ENCODE data around the gene IGFBPL1. TPM values are rescaled to one million over a fixed set of nuclear protein-coding genes. Genes with fewer than 3 reads are reported as not detected.

Gene IGFBPL1
- polyA plus RNA-seq, 4 donors = 0.95 to 3.1 TPM; not detected in 2

- DNase-seq = no peak
- Histone ChIP-seq H3K36me3 (ENCODE audit: control insufficient read depth in 3 of 3, insufficient read depth in 2 of 3, low read depth in 1 of 3, low read length in 3 of 3) (no peaks in the 10 kb centered on the region), H3K4me3 (ENCODE audit: low read depth in 1 of 3, low read length in 3 of 3) (no peak overlapping the region), H3K4me1 (ENCODE audit: control insufficient read depth in 3 of 3, insufficient read depth in 2 of 3, low read depth in 1 of 3, low read length in 2 of 3) (no peaks in the 10 kb centered on the region), H3K27ac (ENCODE audit: low read depth in 1 of 3, low read length in 2 of 3) (no peak overlapping the region), H3K9me3 (ENCODE audit: control insufficient read depth in 2 of 2, insufficient read depth in 1 of 2, low read depth in 1 of 2, low read length in 1 of 2) (no peaks in the 10 kb centered on the region), H3K27me3 (ENCODE audit: control insufficient read depth in 3 of 3, insufficient read depth in 3 of 3, low read length in 3 of 3) (peaks cover 0 to 10% (median 0%) of the 10 kb centered on the region in 3 donors)
- FAIRE-seq = no peak
- 65 to 79% (median 69%) methylated on average over 24 of the region's 24 CpGs for WGBS, 3 donors
These were observed 10.1 kb downstream of the IGFBPL1 start for GRCh38 chr9:38414040-38414723.

- no peak for FAIRE-seq
These were observed 11.0 kb downstream of the IGFBPL1 start for GRCh38 chr9:38413283-38413682.

GRCh38 chr9:38412751-38413150 lies 11.5 kb downstream of the IGFBPL1 start:
- H3K36me3 ChIP-seq (ENCODE audit: control insufficient read depth in 3 of 3, insufficient read depth in 2 of 3, low read depth in 1 of 3, low read length in 3 of 3) = no peaks in the 10 kb centered on the region
- no peaks in the 10 kb centered on the region for H3K4me1 ChIP-seq (ENCODE audit: control insufficient read depth in 3 of 3, insufficient read depth in 2 of 3, low read depth in 1 of 3, low read length in 2 of 3)
- no peak for DNase-seq
- H3K27ac ChIP-seq (ENCODE audit: low read depth in 1 of 3, low read length in 2 of 3) = no peak overlapping the region
- no peak overlapping the region for H3K4me3 ChIP-seq (ENCODE audit: low read depth in 1 of 3, low read length in 3 of 3)
- peaks cover 0 to 10% (median 0%) of the 10 kb centered on the region in 3 donors for H3K27me3 ChIP-seq (ENCODE audit: control insufficient read depth in 3 of 3, insufficient read depth in 3 of 3, low read length in 3 of 3)
- WGBS, 3 donors = 61 to 75% (median 68%) methylated on average over 6 of the region's 6 CpGs
- H3K9me3 ChIP-seq (ENCODE audit: control insufficient read depth in 2 of 2, insufficient read depth in 1 of 2, low read depth in 1 of 2, low read length in 1 of 2) = no peaks in the 10 kb centered on the region
- FAIRE-seq = no peak

More at GRCh38 chr9:38413283-38413682, 11.0 kb downstream of the IGFBPL1 start:
- Histone ChIP-seq H3K9me3 (ENCODE audit: control insufficient read depth in 2 of 2, insufficient read depth in 1 of 2, low read depth in 1 of 2, low read length in 1 of 2) (no peaks in the 10 kb centered on the region), H3K4me1 (ENCODE audit: control insufficient read depth in 3 of 3, insufficient read depth in 2 of 3, low read depth in 1 of 3, low read length in 2 of 3) (no peaks in the 10 kb centered on the region), H3K4me3 (ENCODE audit: low read depth in 1 of 3, low read length in 3 of 3) (no peak overlapping the region), H3K27ac (ENCODE audit: low read depth in 1 of 3, low read length in 2 of 3) (no peak overlapping the region), H3K27me3 (ENCODE audit: control insufficient read depth in 3 of 3, insufficient read depth in 3 of 3, low read length in 3 of 3) (peaks cover 0 to 10% (median 0%) of the 10 kb centered on the region in 3 donors), H3K36me3 (ENCODE audit: control insufficient read depth in 3 of 3, insufficient read depth in 2 of 3, low read depth in 1 of 3, low read length in 3 of 3) (no peaks in the 10 kb centered on the region)
- WGBS, 3 donors = 72 to 77% (median 76%) methylated on average over 7 of the region's 7 CpGs
- DNase-seq = no peak

GRCh38 chr9:38408719-38409118 lies 15.5 kb downstream of the IGFBPL1 start:
- H3K9me3 ChIP-seq (ENCODE audit: control insufficient read depth in 2 of 2, insufficient read depth in 1 of 2, low read depth in 1 of 2, low read length in 1 of 2) = no peaks in the 10 kb centered on the region
- FAIRE-seq (no peak), DNase-seq (no peak)
- H3K4me3 ChIP-seq (ENCODE audit: low read depth in 1 of 3, low read length in 3 of 3) = no peak overlapping the region
- H3K27ac ChIP-seq (ENCODE audit: low read depth in 1 of 3, low read length in 2 of 3) = no peak overlapping the region
- no peaks in the 10 kb centered on the region for H3K4me1 ChIP-seq (ENCODE audit: control insufficient read depth in 3 of 3, insufficient read depth in 2 of 3, low read depth in 1 of 3, low read length in 2 of 3)
- H3K27me3 ChIP-seq (ENCODE audit: control insufficient read depth in 3 of 3, insufficient read depth in 3 of 3, low read length in 3 of 3) = no peaks in the 10 kb centered on the region
- 34 to 56% (median 41%) methylated on average over 4 of the region's 4 CpGs for WGBS, 3 donors
- no peaks in the 10 kb centered on the region for H3K36me3 ChIP-seq (ENCODE audit: control insufficient read depth in 3 of 3, insufficient read depth in 2 of 3, low read depth in 1 of 3, low read length in 3 of 3)

- no peaks in the 10 kb centered on the region for H3K9me3 ChIP-seq (ENCODE audit: control insufficient read depth in 2 of 2, insufficient read depth in 1 of 2, low read depth in 1 of 2, low read length in 1 of 2)
- FAIRE-seq = no peak
- 85 to 87% (median 86%) methylated on average over 9 of the region's 9 CpGs for WGBS, 3 donors
These were observed 17.6 kb downstream of the IGFBPL1 start for GRCh38 chr9:38406476-38407186.

GRCh38 chr9:38405785-38406184 lies 18.5 kb downstream of the IGFBPL1 start:
- DNase-seq (no peak), FAIRE-seq (no peak)
- Histone ChIP-seq H3K4me3 (ENCODE audit: low read depth in 1 of 3, low read length in 3 of 3) (no peak overlapping the region), H3K27ac (ENCODE audit: low read depth in 1 of 3, low read length in 2 of 3) (no peak overlapping the region), H3K27me3 (ENCODE audit: control insufficient read depth in 3 of 3, insufficient read depth in 3 of 3, low read length in 3 of 3) (no peaks in the 10 kb centered on the region), H3K4me1 (ENCODE audit: control insufficient read depth in 3 of 3, insufficient read depth in 2 of 3, low read depth in 1 of 3, low read length in 2 of 3) (no peaks in the 10 kb centered on the region), H3K36me3 (ENCODE audit: control insufficient read depth in 3 of 3, insufficient read depth in 2 of 3, low read depth in 1 of 3, low read length in 3 of 3) (no peaks in the 10 kb centered on the region), H3K9me3 (ENCODE audit: control insufficient read depth in 2 of 2, insufficient read depth in 1 of 2, low read depth in 1 of 2, low read length in 1 of 2) (no peaks in the 10 kb centered on the region)
- WGBS, 3 donors = 71 to 89% (median 80%) methylated on average over 3 of the region's 3 CpGs

More at GRCh38 chr9:38406476-38407186, 17.6 kb downstream of the IGFBPL1 start:
- Histone ChIP-seq H3K36me3 (ENCODE audit: control insufficient read depth in 3 of 3, insufficient read depth in 2 of 3, low read depth in 1 of 3, low read length in 3 of 3) (no peaks in the 10 kb centered on the region), H3K4me1 (ENCODE audit: control insufficient read depth in 3 of 3, insufficient read depth in 2 of 3, low read depth in 1 of 3, low read length in 2 of 3) (no peaks in the 10 kb centered on the region), H3K27ac (ENCODE audit: low read depth in 1 of 3, low read length in 2 of 3) (no peak overlapping the region), H3K27me3 (ENCODE audit: control insufficient read depth in 3 of 3, insufficient read depth in 3 of 3, low read length in 3 of 3) (no peaks in the 10 kb centered on the region), H3K4me3 (ENCODE audit: low read depth in 1 of 3, low read length in 3 of 3) (no peak overlapping the region)
- DNase-seq = no peak

GRCh38 chr9:38404314-38404713 lies 19.9 kb downstream of the IGFBPL1 start:
- peaks cover 0 to 9% (median 0%) of the 10 kb centered on the region in 3 donors for H3K36me3 ChIP-seq (ENCODE audit: control insufficient read depth in 3 of 3, insufficient read depth in 2 of 3, low read depth in 1 of 3, low read length in 3 of 3)
- H3K27ac ChIP-seq (ENCODE audit: low read depth in 1 of 3, low read length in 2 of 3) = no peak overlapping the region
- WGBS, 3 donors = 57 to 71% (median 65%) methylated on average over 6 of the region's 6 CpGs
- FAIRE-seq = no peak
- H3K27me3 ChIP-seq (ENCODE audit: control insufficient read depth in 3 of 3, insufficient read depth in 3 of 3, low read length in 3 of 3) = no peaks in the 10 kb centered on the region
- H3K4me1 ChIP-seq (ENCODE audit: control insufficient read depth in 3 of 3, insufficient read depth in 2 of 3, low read depth in 1 of 3, low read length in 2 of 3) = peaks cover 0 to 3% (median 0%) of the 10 kb centered on the region in 3 donors
- no peak for DNase-seq
- H3K4me3 ChIP-seq (ENCODE audit: low read depth in 1 of 3, low read length in 3 of 3) = no peak overlapping the region
- no peaks in the 10 kb centered on the region for H3K9me3 ChIP-seq (ENCODE audit: control insufficient read depth in 2 of 2, insufficient read depth in 1 of 2, low read depth in 1 of 2, low read length in 1 of 2)

GRCh38 chr9:38401994-38402393 lies 22.3 kb downstream of the IGFBPL1 start:
- FAIRE-seq (no peak), DNase-seq (no peak)
- WGBS, 3 donors = 73 to 80% (median 76%) methylated on average over 6 of the region's 6 CpGs
- peaks cover 0 to 24% (median 3%) of the 10 kb centered on the region in 3 donors for H3K36me3 ChIP-seq (ENCODE audit: control insufficient read depth in 3 of 3, insufficient read depth in 2 of 3, low read depth in 1 of 3, low read length in 3 of 3)
- H3K27me3 ChIP-seq (ENCODE audit: control insufficient read depth in 3 of 3, insufficient read depth in 3 of 3, low read length in 3 of 3) = no peaks in the 10 kb centered on the region
- peaks cover 0 to 2% of the 10 kb centered on the region in 2 donors for H3K9me3 ChIP-seq (ENCODE audit: control insufficient read depth in 2 of 2, insufficient read depth in 1 of 2, low read depth in 1 of 2, low read length in 1 of 2)
- no peak overlapping the region for H3K27ac ChIP-seq (ENCODE audit: low read depth in 1 of 3, low read length in 2 of 3)
- peaks cover 0 to 3% (median 0%) of the 10 kb centered on the region in 3 donors for H3K4me1 ChIP-seq (ENCODE audit: control insufficient read depth in 3 of 3, insufficient read depth in 2 of 3, low read depth in 1 of 3, low read length in 2 of 3)
- H3K4me3 ChIP-seq (ENCODE audit: low read depth in 1 of 3, low read length in 3 of 3) = no peak overlapping the region

All from small intestine (tissue), 7 donors.